ENCODE data around the gene SLX9.

GRCh38 chr21:44989943-44990780, 50.3 kb downstream of the SLX9 start:
- TF ChIP-seq POLR2AphosphoS5 (IDR thresholded peaks at IDR 0.05; ENCODE audit: insufficient read depth in 1 of 2, low read depth in 1 of 2) (no peak), POLR2A (IDR thresholded peaks at IDR 0.05) (no peak)
- TF ChIP-seq, protein P1, sequence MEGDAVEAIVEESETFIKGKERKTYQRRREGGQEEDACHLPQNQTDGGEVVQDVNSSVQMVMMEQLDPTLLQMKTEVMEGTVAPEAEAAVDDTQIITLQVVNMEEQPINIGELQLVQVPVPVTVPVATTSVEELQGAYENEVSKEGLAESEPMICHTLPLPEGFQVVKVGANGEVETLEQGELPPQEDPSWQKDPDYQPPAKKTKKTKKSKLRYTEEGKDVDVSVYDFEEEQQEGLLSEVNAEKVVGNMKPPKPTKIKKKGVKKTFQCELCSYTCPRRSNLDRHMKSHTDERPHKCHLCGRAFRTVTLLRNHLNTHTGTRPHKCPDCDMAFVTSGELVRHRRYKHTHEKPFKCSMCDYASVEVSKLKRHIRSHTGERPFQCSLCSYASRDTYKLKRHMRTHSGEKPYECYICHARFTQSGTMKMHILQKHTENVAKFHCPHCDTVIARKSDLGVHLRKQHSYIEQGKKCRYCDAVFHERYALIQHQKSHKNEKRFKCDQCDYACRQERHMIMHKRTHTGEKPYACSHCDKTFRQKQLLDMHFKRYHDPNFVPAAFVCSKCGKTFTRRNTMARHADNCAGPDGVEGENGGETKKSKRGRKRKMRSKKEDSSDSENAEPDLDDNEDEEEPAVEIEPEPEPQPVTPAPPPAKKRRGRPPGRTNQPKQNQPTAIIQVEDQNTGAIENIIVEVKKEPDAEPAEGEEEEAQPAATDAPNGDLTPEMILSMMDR (IDR thresholded peaks at IDR 0.05), result no peak
